ENCODE measurements around the gene LAP3. TPM values are rescaled to one million over a fixed set of nuclear protein-coding genes. Genes with fewer than 3 reads are reported as not detected.

Gene LAP3
- total and polyA plus RNA-seq, 7 experiments from 2014 or later = 25.2 to 142 (median 49.6) TPM

DNA sequence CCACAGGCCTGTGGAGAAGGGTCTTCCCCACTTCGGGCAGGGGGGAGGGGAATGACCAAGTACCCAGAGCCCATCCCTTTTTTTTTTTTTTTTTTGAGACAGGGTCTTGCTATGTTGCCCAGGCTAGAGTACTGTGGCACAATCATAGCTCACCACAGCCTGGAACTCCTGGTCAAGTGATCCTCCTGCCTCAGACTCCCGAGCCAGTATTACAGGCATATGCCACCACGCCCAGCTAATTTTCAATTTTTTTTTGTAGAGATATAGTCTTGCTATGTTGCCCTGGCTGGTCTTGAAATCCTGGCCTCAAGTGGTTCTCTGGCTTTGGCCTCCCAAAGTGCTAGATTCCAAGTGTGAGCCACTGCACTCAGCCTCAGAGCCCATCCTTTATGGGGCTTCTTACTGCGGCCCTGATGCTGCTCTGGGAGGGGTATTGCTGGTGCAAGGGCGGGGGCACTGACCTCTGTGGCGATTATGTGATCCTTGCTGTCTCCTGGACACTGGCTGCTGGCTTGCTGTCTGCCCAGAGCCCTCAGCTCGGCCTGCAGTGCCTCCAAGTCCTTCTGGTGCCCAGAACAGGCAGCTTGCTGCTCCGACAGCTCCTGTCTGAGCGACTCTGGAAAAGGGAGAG lies 70.3 kb downstream of the LAP3 start:
- peaks cover 7 to 31% (median 23%) of the 10 kb centered on the region in 7 donors for H3K4me1 Mint-ChIP-seq
- no peak overlapping the region for H3K27ac Mint-ChIP-seq
- POLR2A ChIA-PET = no interaction called here
- H3K9me3 Mint-ChIP-seq = peaks cover 0 to 13% (median 0%) of the 10 kb centered on the region in 11 donors
- H3K27me3 ChIP-seq (ENCODE audit: control insufficient read depth in 2 of 2, insufficient read depth in 2 of 2, low read length in 2 of 2) = no peaks in the 10 kb centered on the region
- H3K36me3 Mint-ChIP-seq = peaks cover 0 to 19% (median 0%) of the 10 kb centered on the region in 5 donors
- no peaks in the 10 kb centered on the region for H3K36me3 ChIP-seq (ENCODE audit: control insufficient read depth in 2 of 3, insufficient read depth in 3 of 3, low read length in 3 of 3)
- H3K9me3 ChIP-seq (ENCODE audit: control insufficient read depth in 2 of 3, low read length in 3 of 3) = no peaks in the 10 kb centered on the region
- CTCF ChIA-PET = no interaction called here
- ATAC-seq (no peak), DNase-seq (no peak)
- H3K27me3 Mint-ChIP-seq = no peaks in the 10 kb centered on the region
- intact Hi-C loops (cut with micrococcal nuclease) = no loop called here
- H3K27ac ChIP-seq (ENCODE audit: low read depth, low read length) = no peak overlapping the region
- H3K4me3 ChIP-seq (ENCODE audit: low read length) = no peak overlapping the region
- peaks cover 0 to 19% of the 10 kb centered on the region in 2 donors for H3K4me1 ChIP-seq (ENCODE audit: control insufficient read depth in 2 of 2, insufficient read depth in 2 of 2, low read length in 2 of 2)
- no peak overlapping the region for H3K4me3 Mint-ChIP-seq

- intact Hi-C loops (cut with micrococcal nuclease) = no loop called here
- no peak for ATAC-seq
- POLR2A ChIA-PET = no interaction called here
Measured at GRCh38 chr4:17647927-17648326, 70.9 kb downstream of the LAP3 start.

GRCh38 chr4:17650406-17650805 lies 73.4 kb downstream of the LAP3 start:
- no peak for DNase-seq
- POLR2A ChIA-PET = no interaction called here
- peak overlapping the region in 3 of 9 donors; percentile 10 to 63 (median 45) for H3K27ac Mint-ChIP-seq

More at GRCh38 chr4:17647927-17648326, 70.9 kb downstream of the LAP3 start:
- H3K4me3 ChIP-seq (ENCODE audit: low read length) = no peak overlapping the region
- H3K9me3 Mint-ChIP-seq = peaks cover 0 to 13% (median 0%) of the 10 kb centered on the region in 11 donors
- H3K9me3 ChIP-seq (ENCODE audit: control insufficient read depth in 2 of 3, low read length in 3 of 3) = no peaks in the 10 kb centered on the region
- peaks cover 0 to 19% of the 10 kb centered on the region in 2 donors for H3K4me1 ChIP-seq (ENCODE audit: control insufficient read depth in 2 of 2, insufficient read depth in 2 of 2, low read length in 2 of 2)
- no peaks in the 10 kb centered on the region for H3K27me3 Mint-ChIP-seq
- H3K4me3 Mint-ChIP-seq = no peak overlapping the region
- peaks cover 7 to 31% (median 23%) of the 10 kb centered on the region in 7 donors for H3K4me1 Mint-ChIP-seq
- no peak overlapping the region for H3K27ac Mint-ChIP-seq
- H3K36me3 ChIP-seq (ENCODE audit: control insufficient read depth in 2 of 3, insufficient read depth in 3 of 3, low read length in 3 of 3) = no peaks in the 10 kb centered on the region
- no peak for DNase-seq
- no peak overlapping the region for H3K27ac ChIP-seq (ENCODE audit: low read depth, low read length)
- peaks cover 0 to 14% (median 0%) of the 10 kb centered on the region in 5 donors for H3K36me3 Mint-ChIP-seq
- CTCF ChIA-PET = no interaction called here
- H3K27me3 ChIP-seq (ENCODE audit: control insufficient read depth in 2 of 2, insufficient read depth in 2 of 2, low read length in 2 of 2) = no peaks in the 10 kb centered on the region

DNA sequence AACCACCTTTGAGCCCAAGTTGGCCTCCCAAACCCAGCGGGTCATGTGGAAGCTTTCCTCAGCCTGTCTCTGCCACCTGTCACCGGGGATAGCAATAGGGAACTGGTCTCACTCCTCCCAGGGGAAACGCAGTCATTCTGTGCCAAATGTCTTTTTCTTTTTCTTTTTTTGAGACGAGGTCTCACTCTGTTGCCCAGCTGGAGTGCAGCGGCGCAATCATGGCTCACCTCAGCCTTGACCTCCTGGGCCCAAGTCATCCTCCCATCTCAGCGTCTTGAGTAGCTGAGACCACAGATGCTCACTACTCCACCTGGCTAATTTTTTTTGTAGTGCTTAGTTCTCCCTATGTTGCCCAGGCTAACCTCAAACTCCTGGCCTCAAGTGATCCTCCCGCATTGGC lies 77.7 kb downstream of the LAP3 start:
- no peak for ATAC-seq
- CTCF ChIA-PET = no interaction called here

More at GRCh38 chr4:17650406-17650805, 73.4 kb downstream of the LAP3 start:
- Histone ChIP-seq H3K9me3 (ENCODE audit: control insufficient read depth in 2 of 3, low read length in 3 of 3) (no peaks in the 10 kb centered on the region), H3K36me3 (ENCODE audit: control insufficient read depth in 2 of 3, insufficient read depth in 3 of 3, low read length in 3 of 3) (no peaks in the 10 kb centered on the region), H3K27me3 (ENCODE audit: control insufficient read depth in 2 of 2, insufficient read depth in 2 of 2, low read length in 2 of 2) (no peaks in the 10 kb centered on the region), H3K4me3 (ENCODE audit: low read length) (no peak overlapping the region), H3K4me1 (ENCODE audit: control insufficient read depth in 2 of 2, insufficient read depth in 2 of 2, low read length in 2 of 2) (peaks cover 0 to 19% of the 10 kb centered on the region in 2 donors), H3K27ac (ENCODE audit: low read depth, low read length) (no peak overlapping the region)
- Mint-ChIP-seq H3K9me3 (peaks cover 0 to 5% (median 0%) of the 10 kb centered on the region in 11 donors), H3K27me3 (no peaks in the 10 kb centered on the region), H3K4me1 (peaks cover 7 to 36% (median 23%) of the 10 kb centered on the region in 7 donors), H3K4me3 (peak overlapping the region in 3 of 10 donors; percentile 9 to 51 (median 46)), H3K36me3 (peaks cover 0 to 4% (median 0%) of the 10 kb centered on the region in 5 donors)
- no peak for ATAC-seq
- intact Hi-C loops (cut with micrococcal nuclease) = loop anchor here in 1 of 2 donors (5.0 kb wide), 1 partner anchor 38 kb away; the partner anchor contains the start of gene MED28
- CTCF ChIA-PET = no interaction called here

DNA sequence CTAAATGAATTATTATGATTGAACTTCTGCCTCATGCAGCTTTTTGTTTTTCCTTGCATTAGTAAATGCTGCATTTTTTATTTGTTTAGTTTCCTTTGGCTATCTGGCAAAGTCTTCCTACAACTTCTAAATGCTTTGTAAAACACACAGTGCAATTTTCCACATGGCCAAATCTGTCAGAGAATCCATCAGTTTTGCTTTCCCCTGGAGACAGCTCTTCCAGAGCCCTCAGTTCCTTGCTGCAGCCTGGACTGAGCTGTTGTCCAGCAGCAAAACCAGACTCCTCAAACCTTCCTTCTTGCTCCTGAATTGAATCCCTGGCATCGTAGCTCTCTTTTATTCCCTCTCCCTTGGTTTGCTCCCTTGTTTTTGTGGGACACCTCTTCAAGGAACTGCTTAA lies 80.1 kb downstream of the LAP3 start:
- Mint-ChIP-seq H3K9me3 (no peaks in the 10 kb centered on the region), H3K36me3 (no peaks in the 10 kb centered on the region), H3K27ac (no peak overlapping the region), H3K27me3 (peaks cover 0 to 8% (median 0%) of the 10 kb centered on the region in 5 donors), H3K4me3 (no peak overlapping the region), H3K4me1 (peaks cover 0 to 8% (median 0%) of the 10 kb centered on the region in 7 donors)
- no peaks in the 10 kb centered on the region for H3K27me3 ChIP-seq (ENCODE audit: control insufficient read depth in 2 of 2, insufficient read depth in 2 of 2, low read length in 2 of 2)
- ChIA-PET POLR2A (no interaction called here), CTCF (no interaction called here)
- no peak overlapping the region for H3K4me3 ChIP-seq (ENCODE audit: low read length)
- H3K27ac ChIP-seq (ENCODE audit: low read depth, low read length) = no peak overlapping the region
- ATAC-seq = no peak
- DNase-seq = no peak
- no peaks in the 10 kb centered on the region for H3K36me3 ChIP-seq (ENCODE audit: control insufficient read depth in 2 of 3, insufficient read depth in 3 of 3, low read length in 3 of 3)
- no peaks in the 10 kb centered on the region for H3K4me1 ChIP-seq (ENCODE audit: control insufficient read depth in 2 of 2, insufficient read depth in 2 of 2, low read length in 2 of 2)
- H3K9me3 ChIP-seq (ENCODE audit: control insufficient read depth in 2 of 3, low read length in 3 of 3) = no peaks in the 10 kb centered on the region
- intact Hi-C loops (cut with micrococcal nuclease) = no loop called here

More for the DNA sequence above, 77.7 kb downstream of the LAP3 start:
- H3K27me3 Mint-ChIP-seq = peaks cover 0 to 5% (median 0%) of the 10 kb centered on the region in 5 donors
- no peak overlapping the region for H3K27ac Mint-ChIP-seq
- H3K27me3 ChIP-seq (ENCODE audit: control insufficient read depth in 2 of 2, insufficient read depth in 2 of 2, low read length in 2 of 2) = no peaks in the 10 kb centered on the region
- H3K4me3 ChIP-seq (ENCODE audit: low read length) = no peak overlapping the region
- peaks cover 7 to 29% (median 19%) of the 10 kb centered on the region in 7 donors for H3K4me1 Mint-ChIP-seq
- H3K4me3 Mint-ChIP-seq = no peak overlapping the region
- peaks cover 0 to 18% of the 10 kb centered on the region in 2 donors for H3K4me1 ChIP-seq (ENCODE audit: control insufficient read depth in 2 of 2, insufficient read depth in 2 of 2, low read length in 2 of 2)
- no peak for DNase-seq
- intact Hi-C loops (cut with micrococcal nuclease) = loop anchor here in 1 of 2 donors (5.0 kb wide), 1 partner anchor 42 kb away; the partner anchor contains the start of gene MED28
- H3K9me3 ChIP-seq (ENCODE audit: control insufficient read depth in 2 of 3, low read length in 3 of 3) = no peaks in the 10 kb centered on the region
- POLR2A ChIA-PET = no interaction called here
- no peaks in the 10 kb centered on the region for H3K36me3 ChIP-seq (ENCODE audit: control insufficient read depth in 2 of 3, insufficient read depth in 3 of 3, low read length in 3 of 3)
- H3K36me3 Mint-ChIP-seq = peaks cover 0 to 2% (median 0%) of the 10 kb centered on the region in 5 donors
- peaks cover 0 to 2% (median 0%) of the 10 kb centered on the region in 11 donors for H3K9me3 Mint-ChIP-seq
- H3K27ac ChIP-seq (ENCODE audit: low read depth, low read length) = no peak overlapping the region

Other genes starting within 250 kb of the LAP3 start
- 10 to 100 TPM; 11.8 to 27.7 (median 23.1) TPM for gene QDPR, start 65.1 kb upstream of the LAP3 start, total RNA-seq
- gene QDPR, start 65.1 kb upstream of the LAP3 start, polyA plus RNA-seq = 10 to 100 TPM; 48.8 to 50.5 TPM
- not detected for gene CLRN2, start 62.0 kb upstream of the LAP3 start, total RNA-seq
- gene CLRN2, start 62.0 kb upstream of the LAP3 start, polyA plus RNA-seq = not detected
- gene MED28, start 37.4 kb downstream of the LAP3 start, total RNA-seq = 10 to 100 TPM; 50.1 to 82.1 (median 55.7) TPM
- 10 to 100 TPM; 42.1 to 42.8 TPM for gene MED28, start 37.4 kb downstream of the LAP3 start, polyA plus RNA-seq
- gene FAM184B, start 204.4 kb downstream of the LAP3 start, total RNA-seq = under 1 TPM in 1 of 5 experiments, not detected in 4; 0.08 TPM
- gene FAM184B, start 204.4 kb downstream of the LAP3 start, polyA plus RNA-seq = not detected
- 10 to 100 TPM; 50.3 to 85.1 (median 73.8) TPM for gene DCAF16, start 233.6 kb downstream of the LAP3 start, total RNA-seq
- gene DCAF16, start 233.6 kb downstream of the LAP3 start, polyA plus RNA-seq = 10 to 100 TPM; 29.3 to 32.6 TPM
- gene NCAPG, start 233.8 kb downstream of the LAP3 start, total RNA-seq = 10 to 100 TPM in 1 of 5 experiments, 1 to 10 TPM in 1, under 1 TPM in 3; 0.24 to 44.1 (median 0.35) TPM
- under 1 TPM; 0.09 to 0.24 TPM for gene NCAPG, start 233.8 kb downstream of the LAP3 start, polyA plus RNA-seq